Activated T-helper 1 cell treated with anti-CD3 and anti-CD28 coated beads, Interleukin-12 subunit alpha, Interleukin-12 subunit beta, Interleukin-2, Interleukin-4 antibody, amounts not matched to agents 30 ng/mL and 10 ng/mL and 1 ng/mL, durations not matched to agents 14 hours and 24 hours and 36 hours (primary cell): ENCODE measurements around the gene MORN1. TPM values are rescaled to one million over a fixed set of nuclear protein-coding genes. Genes with fewer than 3 reads are reported as not detected.
A peak's percentile ranks its signal among the peaks of the same experiment; 100 is the strongest.
"Not testable (repeated sequence)": the region's sequence is repeated elsewhere in the genome, so short reads cannot be mapped to it uniquely, and the experiment has no call there.

Experiments used
- DNase-seq: peaks from one replicate; pipeline ENCODE4 v3.0.0; 2021; ENCODE audit warnings: low spot score
- H3K27ac Mint-ChIP-seq: one replicate; pipeline ENCODE4 v1.8.0; 2021; ENCODE audit warnings: mild to moderate bottlenecking, mixed read lengths
- H3K27me3 Mint-ChIP-seq: one replicate; pipeline ENCODE4 v1.8.0; 2022; ENCODE audit warnings: mild to moderate bottlenecking, moderate library complexity, mixed read lengths; ENCODE audit not compliant: insufficient read depth
- H3K36me3 Mint-ChIP-seq: one replicate; pipeline ENCODE4 v1.8.0; 2021; ENCODE audit warnings: low read depth, mixed read lengths
- H3K4me1 Mint-ChIP-seq: one replicate; pipeline ENCODE4 v1.8.0; 2021; ENCODE audit warnings: low read depth, mixed read lengths
- H3K4me3 Mint-ChIP-seq: one replicate; pipeline ENCODE4 v1.8.0; 2021; ENCODE audit warnings: mild to moderate bottlenecking, moderate library complexity, mixed read lengths
- H3K9me3 Mint-ChIP-seq: one replicate; pipeline ENCODE4 v1.8.0; 2021; ENCODE audit warnings: mixed read lengths
- intact Hi-C: fragments of 100-400 bp; cut with micrococcal nuclease; formaldehyde crosslinking; loops from one replicate; pipeline ENCODE4 v1.15.1; 2024
- total RNA-seq: library from RNA; stranded (reverse); gene quantifications from 2 replicates; pipeline ENCODE4 v1.2.3, GENCODE V29; 2022

MORN1 gene
- 8.4 and 8.6 TPM in 2 replicates for total RNA-seq

DNA sequence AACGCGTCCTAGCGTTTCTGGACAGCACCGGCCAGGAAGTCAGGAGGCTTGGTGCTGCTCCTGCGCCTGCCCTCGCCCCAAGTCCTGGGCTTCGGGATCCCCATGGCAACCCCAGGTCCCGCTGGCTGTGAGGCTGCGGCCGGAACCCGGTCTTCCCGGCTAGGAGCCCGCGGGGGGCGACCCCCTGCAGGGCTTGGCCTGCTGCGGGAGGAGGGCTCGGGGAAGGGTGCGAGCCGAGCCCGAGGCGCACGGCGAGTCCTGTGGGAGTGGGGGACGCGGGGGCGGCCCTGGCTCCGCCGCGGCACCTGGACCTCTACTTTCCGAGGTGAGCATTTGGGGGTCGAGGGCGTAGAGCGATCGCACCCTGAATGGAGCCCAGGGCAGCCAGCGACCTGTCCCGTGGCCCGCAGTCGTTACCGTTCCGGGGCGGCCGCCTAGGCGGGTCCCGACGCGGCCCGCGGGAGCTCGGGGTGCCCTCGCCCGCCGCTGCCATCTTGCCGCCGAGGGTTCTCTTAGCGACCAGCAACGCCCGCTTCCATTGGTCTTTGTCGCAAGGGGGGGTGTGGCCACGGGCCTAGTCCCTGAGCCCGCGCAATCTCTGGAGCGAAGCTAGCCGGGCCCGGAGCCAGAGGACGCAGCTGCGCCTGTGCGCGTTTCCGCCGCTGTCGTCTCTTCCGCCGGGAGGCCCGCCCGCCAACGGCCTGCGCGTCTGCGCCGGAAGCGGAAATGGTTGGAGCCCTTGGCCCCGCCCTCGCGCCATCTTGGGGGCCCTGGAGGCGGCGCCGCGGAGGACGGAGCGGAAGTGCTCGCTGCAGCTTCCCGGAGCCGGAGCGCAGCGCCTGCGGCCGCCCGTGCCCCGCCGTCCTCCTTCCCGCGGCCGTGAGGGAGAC, at the start of gene MORN1, which contains the start of gene RER1:
MORN1 (minus strand) TSS at position 514 of the 890 bp plus-strand sequence; CDS start at position 493, 21 bp downstream.
RER1 (plus strand) TSS at position 801 of the 890 bp plus-strand sequence. CDS start 3,950 bp downstream, outside the sequence.
- Mint-ChIP-seq H3K4me1 (peaks cover 28% of the 10 kb centered on the region), H3K4me3 (peak within 1 kb of the TSS; percentile 88), H3K36me3 (peaks cover 17% of the 10 kb centered on the region), H3K27ac (peak within 1 kb of the TSS; percentile 82), H3K27me3 (no peaks in the 10 kb centered on the region), H3K9me3 (no peaks in the 10 kb centered on the region)
- DNase-seq = peak; percentile 99
- intact Hi-C loops = loop anchor here (1.0 to 10.0 kb wide), 11 partner anchors 9 to 1511 kb away; partner anchors contain the start of genes C1orf174, FAAP20, MIB2 and PANK4

DNA sequence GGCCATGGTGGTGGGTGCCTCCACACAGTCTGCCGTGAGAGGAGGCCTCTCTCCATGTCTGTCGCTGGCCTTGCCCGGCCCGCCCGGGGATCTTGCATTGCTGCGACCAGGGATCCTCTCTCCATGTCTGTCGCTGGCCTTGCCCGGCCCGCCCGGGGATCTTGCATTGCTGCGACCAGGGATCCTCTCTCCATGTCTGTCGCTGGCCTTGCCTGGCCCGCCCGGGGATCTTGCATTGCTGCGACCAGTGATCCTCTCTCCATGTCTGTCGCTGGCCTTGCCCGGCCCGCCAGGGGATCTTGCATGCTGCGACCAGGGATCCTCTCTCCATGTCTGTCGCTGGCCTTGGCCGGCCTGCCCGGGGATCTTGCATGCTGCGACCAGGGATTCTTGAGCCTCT, 49.0 kb upstream of the MORN1 start:
- H3K27me3 Mint-ChIP-seq = peaks cover 12% of the 10 kb centered on the region
- DNase-seq = peak; percentile 3
- H3K36me3 Mint-ChIP-seq, H3K9me3 Mint-ChIP-seq, H3K4me1 Mint-ChIP-seq, H3K27ac Mint-ChIP-seq, H3K4me3 Mint-ChIP-seq, intact Hi-C loops: not testable (repeated sequence)

DNA sequence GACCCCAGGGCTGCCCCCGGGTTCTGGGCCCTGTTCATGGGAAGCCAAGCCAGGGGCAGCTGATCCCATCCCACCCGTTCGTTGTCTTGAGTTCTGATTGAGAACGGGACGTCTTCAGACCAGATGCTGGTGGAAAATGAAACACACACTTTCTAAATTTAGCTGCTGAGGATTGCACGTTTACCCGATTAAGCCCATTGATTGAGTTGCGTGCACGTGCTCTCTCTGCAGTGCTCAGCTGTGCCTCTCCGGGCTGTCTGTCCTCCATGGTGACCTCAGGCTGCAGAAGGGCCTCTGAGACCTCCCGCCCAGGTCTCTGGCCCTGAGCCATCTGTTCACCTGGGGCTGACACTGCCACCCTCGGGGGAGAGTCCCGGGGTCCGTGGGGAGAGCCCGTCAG, 48.0 kb upstream of the MORN1 start:
- DNase-seq = no peak
- intact Hi-C loops = no loop called here
- peaks cover 7% of the 10 kb centered on the region for H3K27me3 Mint-ChIP-seq

DNA sequence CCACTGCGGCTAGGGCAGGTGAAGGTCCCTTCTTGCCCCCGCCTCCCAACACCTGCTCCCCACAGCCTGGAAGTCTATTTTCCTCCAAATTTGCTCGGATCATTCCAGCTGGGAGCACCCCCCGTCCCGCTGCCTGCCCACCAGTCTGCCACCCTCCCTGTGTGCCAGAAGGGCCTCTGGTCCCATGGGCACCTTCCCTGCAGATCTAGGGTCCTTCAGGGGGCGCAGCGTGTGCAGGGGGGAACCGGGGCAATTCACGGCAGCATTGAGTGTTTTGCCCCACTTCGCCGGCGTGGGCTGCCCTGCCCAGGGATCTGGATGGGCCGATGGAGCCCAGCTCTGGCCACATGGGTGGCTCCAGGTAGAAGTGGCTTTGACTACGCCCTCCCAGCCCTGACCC, 47.3 kb upstream of the MORN1 start:
- intact Hi-C loops = no loop called here
- Mint-ChIP-seq H3K4me3 (no peak overlapping the region), H3K4me1 (no peaks in the 10 kb centered on the region), H3K9me3 (no peaks in the 10 kb centered on the region), H3K27me3 (peaks cover 7% of the 10 kb centered on the region), H3K36me3 (no peaks in the 10 kb centered on the region), H3K27ac (no peak overlapping the region)
- no peak for DNase-seq

More for the DNA sequence above, 48.0 kb upstream of the MORN1 start:
- no peak overlapping the region for H3K27ac Mint-ChIP-seq
- no peaks in the 10 kb centered on the region for H3K9me3 Mint-ChIP-seq
- no peaks in the 10 kb centered on the region for H3K4me1 Mint-ChIP-seq
- no peak overlapping the region for H3K4me3 Mint-ChIP-seq
- no peaks in the 10 kb centered on the region for H3K36me3 Mint-ChIP-seq

DNA sequence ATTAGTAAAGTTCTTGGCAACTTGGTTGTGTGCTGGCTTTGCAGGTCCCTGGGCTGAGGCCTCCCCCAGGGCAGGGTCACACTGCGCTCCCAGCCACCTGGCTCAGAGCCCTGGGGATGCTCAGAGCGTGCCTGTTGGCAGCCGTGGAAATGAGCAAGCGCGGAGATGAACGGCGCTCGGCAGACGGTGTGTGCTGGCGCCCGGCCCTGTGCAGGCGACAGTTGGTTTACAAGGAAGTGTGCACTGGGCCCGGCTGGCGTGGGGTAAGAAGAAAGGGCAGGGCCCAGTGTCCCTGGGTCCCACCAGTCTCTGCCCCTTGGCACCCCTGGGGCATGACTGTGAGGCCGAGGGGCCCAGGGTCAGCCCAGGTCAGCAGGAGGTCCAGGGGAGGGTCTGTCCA, 46.7 kb upstream of the MORN1 start:
- no peaks in the 10 kb centered on the region for H3K36me3 Mint-ChIP-seq
- intact Hi-C loops = no loop called here
- DNase-seq = no peak
- H3K27ac Mint-ChIP-seq = no peak overlapping the region
- no peaks in the 10 kb centered on the region for H3K4me1 Mint-ChIP-seq
- H3K27me3 Mint-ChIP-seq = peaks cover 7% of the 10 kb centered on the region
- H3K4me3 Mint-ChIP-seq = no peak overlapping the region
- no peaks in the 10 kb centered on the region for H3K9me3 Mint-ChIP-seq

DNA sequence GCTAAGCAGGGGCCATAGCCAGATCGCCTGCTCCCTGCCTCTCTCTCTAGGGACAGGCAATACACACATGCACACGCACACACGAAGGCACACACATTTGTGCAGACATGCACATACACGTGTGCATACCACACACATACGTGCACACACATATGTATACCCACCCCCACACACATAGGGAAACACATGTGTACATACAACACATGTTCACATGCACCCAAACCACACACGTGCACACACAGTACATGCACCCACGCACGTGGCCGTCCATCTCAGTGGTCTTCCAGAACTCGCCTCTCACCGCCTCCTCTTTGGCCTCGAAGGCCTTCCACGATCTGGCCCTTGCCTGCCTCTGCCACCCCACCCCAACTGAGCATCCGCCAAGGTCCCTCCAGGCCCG, 46.3 kb upstream of the MORN1 start:
- intact Hi-C loops = no loop called here
- Mint-ChIP-seq H3K36me3 (no peaks in the 10 kb centered on the region), H3K27me3 (peaks cover 4% of the 10 kb centered on the region), H3K27ac (no peak overlapping the region), H3K4me3 (no peak overlapping the region), H3K9me3 (no peaks in the 10 kb centered on the region), H3K4me1 (no peaks in the 10 kb centered on the region)
- no peak for DNase-seq

DNA sequence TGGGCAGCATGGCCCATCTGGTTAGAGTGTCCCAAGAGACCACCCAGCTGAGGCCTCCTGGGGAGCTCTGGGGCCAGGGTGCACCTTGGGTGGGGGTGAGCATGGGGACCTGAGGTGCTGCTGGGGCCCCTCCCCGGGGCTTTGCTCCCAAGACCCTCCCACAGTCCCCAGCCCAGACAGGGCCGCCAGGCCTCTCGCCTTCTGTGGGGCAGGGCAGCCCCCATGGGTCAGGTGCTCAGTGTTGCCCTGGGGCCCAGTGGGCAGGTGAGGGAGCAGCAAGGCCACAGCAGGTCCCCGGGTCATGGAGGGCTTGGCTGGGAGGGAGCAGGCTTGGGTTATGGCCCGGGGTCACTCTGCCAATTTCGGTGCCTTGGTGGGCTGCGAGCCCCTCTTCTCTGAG, 45.5 kb upstream of the MORN1 start:
- DNase-seq = no peak
- H3K4me3 Mint-ChIP-seq = no peak overlapping the region
- H3K4me1 Mint-ChIP-seq = no peaks in the 10 kb centered on the region
- H3K9me3 Mint-ChIP-seq = no peaks in the 10 kb centered on the region
- no peaks in the 10 kb centered on the region for H3K27me3 Mint-ChIP-seq
- intact Hi-C loops = no loop called here
- H3K27ac Mint-ChIP-seq = no peak overlapping the region
- H3K36me3 Mint-ChIP-seq = no peaks in the 10 kb centered on the region

DNA sequence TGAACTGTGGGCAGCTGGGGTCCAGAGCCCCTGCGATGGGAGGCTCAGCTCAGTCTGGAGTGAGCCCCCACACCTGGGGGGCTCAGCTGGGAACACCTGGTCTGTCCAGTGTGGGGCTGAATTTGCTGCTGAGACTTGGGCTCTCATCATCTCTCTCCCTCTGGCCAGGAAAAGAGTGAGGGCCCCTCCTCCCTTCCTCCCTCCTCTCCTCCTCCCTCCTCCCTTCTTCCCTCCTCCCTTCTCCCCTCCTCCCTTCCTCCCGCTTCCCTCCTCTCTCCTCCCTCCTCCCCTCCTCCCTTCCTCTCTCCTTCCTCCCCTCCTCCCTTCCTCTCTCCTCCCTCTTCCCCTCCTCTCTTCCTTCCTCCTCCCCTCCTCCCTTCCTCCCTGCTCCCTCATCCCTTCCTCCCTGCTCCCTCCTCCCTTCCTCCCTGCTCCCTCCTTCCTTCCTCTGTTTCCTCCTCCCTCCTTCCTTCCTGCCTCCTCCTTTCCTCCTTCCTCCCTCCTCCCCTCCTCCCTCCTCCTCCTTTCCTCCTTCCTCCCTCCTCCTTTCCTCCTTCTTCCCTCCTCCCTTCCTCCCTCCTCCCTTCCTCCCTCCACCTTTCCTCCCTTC, 44.5 kb upstream of the MORN1 start:
- no peak for DNase-seq
- Mint-ChIP-seq H3K27me3 (no peaks in the 10 kb centered on the region), H3K36me3 (no peaks in the 10 kb centered on the region), H3K9me3 (no peaks in the 10 kb centered on the region), H3K4me3 (no peak overlapping the region), H3K4me1 (no peaks in the 10 kb centered on the region), H3K27ac (no peak overlapping the region)
- intact Hi-C loops = no loop called here

DNA sequence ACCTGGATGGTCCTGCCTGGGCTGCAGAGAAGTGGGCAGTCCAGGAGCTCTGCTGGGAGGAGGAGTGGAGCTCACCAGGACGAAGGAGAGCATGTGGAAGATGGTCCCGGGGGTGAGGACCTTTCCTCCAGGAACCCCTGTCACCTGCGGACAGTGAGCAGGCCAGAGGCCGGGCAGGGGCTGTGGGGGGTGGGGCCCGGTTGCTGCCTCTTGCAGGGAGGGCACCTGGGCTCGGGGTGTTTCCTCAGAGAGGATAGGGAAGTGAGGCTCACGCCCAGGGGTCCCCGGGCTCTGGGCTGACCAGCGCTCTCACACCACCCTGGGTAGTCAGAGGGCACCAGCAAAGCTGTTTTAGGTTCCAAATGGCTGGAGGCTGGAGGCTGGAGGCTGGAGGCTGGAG, 43.7 kb upstream of the MORN1 start:
- H3K27me3 Mint-ChIP-seq = no peaks in the 10 kb centered on the region
- intact Hi-C loops = no loop called here
- H3K27ac Mint-ChIP-seq = no peak overlapping the region
- DNase-seq = no peak
- no peaks in the 10 kb centered on the region for H3K36me3 Mint-ChIP-seq
- no peaks in the 10 kb centered on the region for H3K9me3 Mint-ChIP-seq
- no peaks in the 10 kb centered on the region for H3K4me1 Mint-ChIP-seq
- no peak overlapping the region for H3K4me3 Mint-ChIP-seq

DNA sequence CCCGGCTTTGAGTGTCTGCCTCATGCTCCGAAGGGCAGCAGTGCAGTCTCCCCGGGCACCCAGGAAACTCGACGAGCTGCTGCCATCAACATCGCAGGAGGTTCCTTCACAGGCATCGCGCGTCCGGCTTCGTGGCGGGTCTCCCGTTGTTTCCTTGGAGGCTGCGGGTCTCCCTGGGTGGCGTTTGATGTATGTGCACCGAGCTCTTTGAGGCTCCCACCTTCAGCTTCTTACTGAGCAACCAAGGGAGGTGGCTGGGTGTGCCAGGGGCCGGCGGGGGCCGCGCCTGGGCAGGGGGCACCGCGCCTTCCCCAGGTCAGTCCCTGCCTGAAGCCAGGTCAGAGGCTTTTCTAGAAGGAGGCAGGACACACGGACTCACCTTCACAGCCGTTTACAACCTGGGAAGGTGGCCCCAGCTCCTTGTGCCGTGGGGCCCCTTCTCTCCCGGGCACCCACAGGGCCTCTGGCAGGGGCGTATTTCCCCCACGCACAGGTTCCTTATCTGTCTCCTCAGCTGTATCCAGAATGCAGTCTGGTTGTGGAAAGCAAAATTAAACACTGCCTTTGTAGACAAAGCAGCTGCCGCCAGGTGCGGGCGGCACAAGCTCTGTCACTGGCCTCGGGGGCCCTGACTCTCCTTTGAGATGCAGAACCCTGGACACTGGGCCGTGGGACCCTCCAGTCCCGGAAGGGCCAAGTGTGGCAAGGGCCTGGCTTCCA, 42.7 kb upstream of the MORN1 start:
- no peaks in the 10 kb centered on the region for H3K9me3 Mint-ChIP-seq
- H3K4me1 Mint-ChIP-seq = no peaks in the 10 kb centered on the region
- H3K36me3 Mint-ChIP-seq = no peaks in the 10 kb centered on the region
- H3K4me3 Mint-ChIP-seq = no peak overlapping the region
- no peak for DNase-seq
- intact Hi-C loops = no loop called here
- H3K27ac Mint-ChIP-seq = no peak overlapping the region
- no peaks in the 10 kb centered on the region for H3K27me3 Mint-ChIP-seq

DNA sequence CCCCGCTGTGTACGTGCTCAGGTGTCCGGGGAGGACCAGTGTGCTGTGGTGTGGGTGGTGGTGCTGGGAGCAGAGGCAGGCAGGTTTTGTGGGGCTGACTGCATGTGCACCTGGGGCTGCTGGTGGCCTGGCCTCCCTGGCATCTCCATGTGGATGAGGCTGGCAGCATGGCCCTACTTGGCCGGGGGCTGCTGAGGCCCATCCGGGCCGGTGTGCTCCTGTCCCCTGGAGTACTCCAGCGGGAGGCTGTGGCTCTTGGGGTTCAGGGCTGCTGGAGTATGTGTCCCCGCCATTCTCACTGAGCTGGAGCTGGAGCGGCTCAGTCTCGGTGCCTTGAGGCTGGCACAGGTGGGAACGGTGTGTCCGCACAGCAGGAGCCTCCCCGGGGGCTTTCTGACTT, 41.8 kb upstream of the MORN1 start:
- Mint-ChIP-seq H3K4me1 (no peaks in the 10 kb centered on the region), H3K9me3 (no peaks in the 10 kb centered on the region), H3K27me3 (no peaks in the 10 kb centered on the region), H3K27ac (no peak overlapping the region), H3K36me3 (no peaks in the 10 kb centered on the region), H3K4me3 (no peak overlapping the region)
- intact Hi-C loops = no loop called here
- no peak for DNase-seq

DNA sequence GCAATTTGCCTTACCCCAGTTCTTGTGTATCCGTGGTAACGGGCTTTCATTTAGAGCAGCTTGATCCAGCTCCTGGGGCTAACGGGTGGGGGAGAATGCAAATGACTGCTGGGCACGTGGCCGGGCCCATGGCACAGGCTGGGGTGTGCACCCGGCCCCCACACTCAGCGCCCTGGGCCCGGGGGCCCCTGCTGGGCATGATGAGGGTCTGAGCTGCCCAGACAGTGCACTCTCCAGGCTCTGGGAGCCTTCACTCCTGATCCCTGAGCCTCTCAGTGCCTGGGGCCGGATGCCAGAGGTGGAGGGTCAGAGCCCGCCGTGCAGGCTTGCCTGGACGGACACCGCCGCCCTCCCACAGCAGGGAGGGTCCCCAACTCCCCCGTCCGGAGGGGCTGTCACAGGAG, 41.1 kb upstream of the MORN1 start:
- no peaks in the 10 kb centered on the region for H3K36me3 Mint-ChIP-seq
- no peaks in the 10 kb centered on the region for H3K9me3 Mint-ChIP-seq
- no peak overlapping the region for H3K4me3 Mint-ChIP-seq
- no peak overlapping the region for H3K27ac Mint-ChIP-seq
- no peak for DNase-seq
- no peaks in the 10 kb centered on the region for H3K27me3 Mint-ChIP-seq
- intact Hi-C loops = no loop called here
- H3K4me1 Mint-ChIP-seq = no peaks in the 10 kb centered on the region

DNA sequence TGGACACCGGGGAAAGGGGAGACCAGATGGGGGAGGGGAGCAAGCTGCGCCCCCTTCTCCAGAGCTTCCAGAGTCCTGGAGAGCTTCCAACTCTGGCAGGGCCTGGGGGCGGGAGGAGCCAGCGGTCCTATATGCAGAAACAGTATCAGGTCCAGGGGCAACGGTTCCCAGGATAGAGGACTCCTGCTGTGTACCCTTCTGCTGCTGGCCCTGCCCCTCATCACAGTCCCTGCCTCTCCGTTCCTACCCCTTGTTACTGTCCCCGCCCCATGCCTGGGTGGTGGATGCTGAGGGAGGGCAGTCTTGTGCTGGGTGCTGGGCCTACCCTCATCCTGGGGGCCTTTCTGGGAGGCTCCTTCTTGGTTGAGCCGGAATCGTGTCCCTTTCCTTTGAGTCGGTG, 40.2 kb upstream of the MORN1 start:
- no peak overlapping the region for H3K4me3 Mint-ChIP-seq

More for the DNA sequence above, 40.2 kb upstream of the MORN1 start:
- Mint-ChIP-seq H3K9me3 (no peaks in the 10 kb centered on the region), H3K4me1 (no peaks in the 10 kb centered on the region), H3K36me3 (no peaks in the 10 kb centered on the region), H3K27me3 (no peaks in the 10 kb centered on the region), H3K27ac (no peak overlapping the region)
- intact Hi-C loops = no loop called here
- no peak for DNase-seq
